SK-N-MC (cell line): Measurements from ENCODE around the gene SYTL3.

Experiments
- EZH2 ChIP-seq: fragments of 200-600 bp; sonication (generic); IDR thresholded peaks from one replicate; pipeline ENCODE4 v1.6.1; 2017; ENCODE audit warnings: antibody characterized with exemption
- FOXP2 ChIP-seq: optimal IDR thresholded peaks from 2 replicates; pipeline ENCODE3; 2011; ENCODE audit warnings: mild to moderate bottlenecking, moderate library complexity; ENCODE audit not compliant: insufficient read depth; ENCODE audit errors: extremely low read length, control extremely low read depth
- POLR2AphosphoS5 ChIP-seq: IDR thresholded peaks from 2 replicates; pipeline ENCODE4 v1.6.1; 2012; ENCODE audit warnings: mild to moderate bottlenecking, low read depth, low read length, borderline replicate concordance

- TF ChIP-seq POLR2AphosphoS5, result no peak
- no peak for TF ChIP-seq EZH2
- TF ChIP-seq FOXP2, result no peak
Measured at GRCh38 chr6:158686791-158687381, 37.0 kb downstream of the SYTL3 start.
